Breast epithelium (tissue), 3 donors: Measurements from ENCODE around the gene PAFAH1B1.

Experiments
- CTCF ChIP-seq, 3 donors: fragments of 450-650 bp; IDR thresholded peaks; one replicate each; pipeline ENCODE4 v1.5.1; 2016 to 2017; ENCODE audit warnings: antibody characterized with exemption in 3 of 3, mild to moderate bottlenecking in 3 of 3, moderate library complexity in 3 of 3
- POLR2A ChIP-seq: fragments of 450-650 bp; IDR thresholded peaks from one replicate; pipeline ENCODE4 v1.6.1; 2016; ENCODE audit warnings: antibody characterized with exemption, mild to moderate bottlenecking, moderate library complexity

GRCh38 chr17:2649191-2649590, 55.7 kb downstream of the PAFAH1B1 start:
- TF ChIP-seq POLR2A, result no peak
- TF ChIP-seq CTCF (IDR thresholded peaks at IDR 0.05), result no peak
